GM12878 (cell line): ENCODE results near the gene NUMB. TPM values are rescaled to one million over a fixed set of nuclear protein-coding genes. Genes with fewer than 3 reads are reported as not detected.
A peak's percentile ranks its signal among the peaks of the same experiment; 100 is the strongest.

Experiments
- ATAC-seq: fragments of 200-7000 bp; cut with Tn5 transposase; 3 replicates; pipeline ENCODE4 v1.9.1; 2020; ENCODE audit warnings: mild to moderate bottlenecking, moderate library complexity
- BruUV-seq: library from RNA; stranded (reverse); fragments of 400-500 nt; replicated peaks from 2 replicates; lab custom pipeline; 2021; lab: Mats Ljungman, UMichigan
- CTCF ChIA-PET: fragments of 300-600 bp; sonication (Branson Sonifier 250); formaldehyde crosslinking; extraction: SDS; loops from one replicate; lab custom pipeline; 2021; ENCODE audit warnings: inconsistent platforms; lab: Yijun Ruan, JAX
- POLR2A ChIA-PET: fragments of 350-600 bp; formaldehyde crosslinking; extraction: SDS; loops from one replicate; lab custom pipeline; 2021; ENCODE audit warnings: inconsistent platforms; lab: Charles Lee
- RAD21 ChIA-PET: fragments of 300-600 bp; sonication (Branson Sonifier 250); formaldehyde crosslinking; loops from one replicate; lab custom pipeline; 2023; ENCODE audit warnings: antibody characterized with exemption; ENCODE audit not compliant: unreplicated experiment; lab: Charles Lee
- SMC1A ChIA-PET: fragments of 300-600 bp; sonication (Branson Sonifier 250); formaldehyde crosslinking; loops from one replicate; lab custom pipeline; 2023; ENCODE audit not compliant: unreplicated experiment, uncharacterized antibody; lab: Charles Lee
- DNase-seq: peaks from one replicate; pipeline ENCODE4 v3.0.0-alpha.2; 2011; ENCODE audit warnings: low read depth, low spot score
- FAIRE-seq: peaks from 3 replicates; lab custom pipeline; 2011; peaks lifted over from hg19 to GRCh38; lab: Jason Lieb, UNC
- H2AFZ ChIP-seq: 2 replicates; pipeline ENCODE4 v1.6.0; 2011; ENCODE audit warnings: low read depth, low read length, control low read depth; ENCODE audit not compliant: control insufficient read depth
- H3K27ac ChIP-seq: 2 replicates; pipeline ENCODE4 v1.5.1; 2011; ENCODE audit warnings: control low read depth; ENCODE audit not compliant: control insufficient read depth, insufficient read depth
- H3K27me3 ChIP-seq, 2 experiments: replicated peaks in 1 of 2; 2 replicates each; pipeline versions ENCODE4 v1.6.0 to v1.6.1; 2011; ENCODE audit warnings: low read length in 1 of 2; ENCODE audit not compliant: control insufficient read depth in 2 of 2, insufficient read depth in 2 of 2
- H3K36me3 ChIP-seq, 2 experiments: 2 replicates each; pipeline ENCODE4 v1.5.1; 2011; ENCODE audit warnings: low read length in 1 of 2; ENCODE audit not compliant: control insufficient read depth in 2 of 2, insufficient read depth in 2 of 2
- H3K4me1 ChIP-seq: 2 replicates; pipeline ENCODE4 v1.6.1; 2011; ENCODE audit warnings: mild to moderate bottlenecking, low read length, moderate library complexity, mixed read lengths; ENCODE audit not compliant: control insufficient read depth, insufficient read depth
- H3K4me2 ChIP-seq: 2 replicates; pipeline ENCODE4 v1.6.0; 2011; ENCODE audit warnings: control low read depth; ENCODE audit not compliant: control insufficient read depth, insufficient read depth
- H3K4me3 ChIP-seq: fragments of 200-600 bp; sonication (generic); 2 replicates; pipeline ENCODE4 v1.5.1; 2016
- H3K79me2 ChIP-seq: 2 replicates; pipeline ENCODE4 v1.6.0; 2011; ENCODE audit warnings: low read length; ENCODE audit not compliant: control insufficient read depth, insufficient read depth
- H3K9ac ChIP-seq: 2 replicates; pipeline ENCODE4 v1.8.0; 2011; ENCODE audit warnings: low read length, control low read depth, mixed read lengths; ENCODE audit not compliant: control insufficient read depth, insufficient read depth
- H3K9me3 ChIP-seq: replicated peaks from 3 replicates; pipeline ENCODE4 v1.5.1; 2011; ENCODE audit warnings: mild to moderate bottlenecking, low read length; ENCODE audit not compliant: control insufficient read depth, insufficient read depth
- H4K20me1 ChIP-seq: 2 replicates; pipeline ENCODE4 v1.6.0; 2011; ENCODE audit not compliant: control insufficient read depth, insufficient read depth
- ATF7 ChIP-seq: fragments of 450-650 bp; IDR thresholded peaks from 2 replicates; pipeline ENCODE4 v1.6.1; 2016; ENCODE audit warnings: low read depth, mild to moderate bottlenecking
- E4F1 ChIP-seq: fragments of 450-650 bp; IDR thresholded peaks from 2 replicates; pipeline ENCODE4 v1.6.1; 2018; ENCODE audit warnings: borderline replicate concordance, mild to moderate bottlenecking; ENCODE audit not compliant: partially characterized antibody
- NFIC ChIP-seq: IDR thresholded peaks from 2 replicates; pipeline ENCODE4 v1.6.1; 2012; ENCODE audit warnings: low read depth, mild to moderate bottlenecking, inconsistent platforms, low read length, moderate library complexity
- PML ChIP-seq: IDR thresholded peaks from 2 replicates; pipeline ENCODE4 v1.6.1; 2012; ENCODE audit warnings: low read length, inconsistent platforms
- POLR2A ChIP-seq: IDR thresholded peaks from 2 replicates; pipeline ENCODE4 v1.6.1; 2011; ENCODE audit warnings: low read depth, mild to moderate bottlenecking, low read length
- WGBS: methylation state at CpG from one replicate; pipeline ENCODE4 v1.1.6; 2016; ENCODE audit warnings: low lambda C conversion rate; ENCODE audit not compliant: insufficient replicate concordance, insufficient coverage; ENCODE audit errors: missing lambda C conversion rate; 5-methylcytosine and 5-hydroxymethylcytosine counted together
- in situ Hi-C: fragments of 300-500 bp; cut with MboI; formaldehyde crosslinking; loops from 9 replicates; pipeline ENCODE4 v1.14.3; 2018; ENCODE audit warnings: mixed read lengths
- intact Hi-C: fragments of 100-400 bp; cut with micrococcal nuclease; formaldehyde crosslinking; loops from one replicate; pipeline ENCODE4 v1.14.2; 2022; ENCODE audit not compliant: unreplicated experiment
- polyA plus RNA-seq, 11 experiments: library from polyadenylated mRNA; depleted of rRNA in 4 of 11; unstranded in 6 of 11; stranded (reverse) in 5 of 11; fragments of >200 nt; fragmentation: Nextera tagmentation in 4 of 11; fragmentation: Illumina TruSeq in 1 of 11; extraction: Ambion mirVana in 4 of 11; extraction: Trizol in 1 of 11; gene quantifications; 1 replicate in 1 of 11; 2 replicates in 10 of 11; pipeline versions ENCODE4 v1.2.1 to v1.2.3, GENCODE V29; 2011 to 2016; ENCODE audit warnings: inconsistent platforms in 2 of 11, missing spikeins in 2 of 11, low read depth in 1 of 11
- total RNA-seq, 4 experiments: library from RNA; depleted of rRNA in 3 of 4; stranded (reverse); fragments of >200 nt in 3 of 4; fragmentation: Illumina TruSeq in 1 of 4; extraction: Trizol in 1 of 4; gene quantifications; 2 replicates each; pipeline versions ENCODE4 v1.2.1 to v1.2.3, GENCODE V29; 2013 to 2021
- TF ChIP-seq, protein P1 (sequence below), 3 experiments: IDR thresholded peaks in 2 of 3; conservative IDR thresholded peaks in 1 of 3; 2 replicates each; pipeline ENCODE4 v1.5.1; 2011; ENCODE audit warnings: low read depth in 3 of 3, low read length in 3 of 3, mild to moderate bottlenecking in 3 of 3, control low read depth in 2 of 3, moderate library complexity in 2 of 3, inconsistent platforms in 1 of 3, mixed read lengths in 1 of 3; ENCODE audit not compliant: control insufficient read depth in 2 of 3, insufficient read depth in 1 of 3; ENCODE audit errors: extremely low read depth in 1 of 3

Gene NUMB
- total and polyA plus RNA-seq, 10 of the 15 experiments (the other 5 are each of a cell fraction or from before 2014, with no cell fraction given), result 22.0 to 147 (median 48.9) TPM

DNA sequence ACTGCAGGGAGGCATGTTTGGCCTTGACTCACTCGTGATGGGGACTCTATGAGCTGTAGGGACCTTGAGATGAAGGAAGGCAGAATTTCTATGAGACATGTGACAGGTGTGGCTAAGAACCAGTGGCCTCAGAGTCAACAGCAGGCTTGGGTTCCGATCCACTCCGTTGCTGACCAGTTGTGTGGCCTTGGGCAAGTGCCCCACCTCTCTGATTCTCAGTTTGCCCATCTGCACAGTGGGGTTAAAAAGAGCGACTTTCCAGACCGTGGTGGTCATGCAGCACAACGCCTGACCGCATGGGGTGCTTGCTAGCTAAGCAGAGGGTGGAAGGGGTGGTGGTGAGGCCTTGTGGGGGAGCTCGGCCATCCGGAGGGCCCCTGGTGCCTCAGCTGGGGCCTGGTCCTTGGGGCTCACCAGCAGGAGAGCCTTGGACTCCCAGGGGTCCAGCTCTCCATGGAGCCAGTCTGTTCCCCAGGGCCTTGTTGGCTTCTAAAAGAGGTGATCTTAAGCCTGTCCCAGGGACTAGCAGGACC is 202.6 kb downstream of the NUMB start:
- Histone ChIP-seq H3K27ac (no peak overlapping the region), H3K4me3 (no peak overlapping the region), H3K36me3 (no peaks in the 10 kb centered on the region; a peak in 1 of 4 replicates), H3K9me3 (no peaks in the 10 kb centered on the region), H3K4me2 (no peak overlapping the region), H3K9ac (no peak overlapping the region), H4K20me1 (no peaks in the 10 kb centered on the region), H3K79me2 (no peaks in the 10 kb centered on the region), H3K27me3 (no peaks in the 10 kb centered on the region), H3K4me1 (no peaks in the 10 kb centered on the region; the same call in 1 of the 2 replicates), H2AFZ (no peak overlapping the region)
- no peak for FAIRE-seq
- RAD21 ChIA-PET, result interaction anchor here (0.9 kb wide), 1 partner anchor 10 kb away, joined by 3 read pairs; no protein-coding TSS in a partner anchor
- no peak for DNase-seq
- ATAC-seq, result peak; percentile 64
- POLR2A ChIA-PET, result no interaction called here
- intact Hi-C loops, result no loop called here
- WGBS, result 77% methylated on average over 9 of the region's 9 CpGs
- SMC1A ChIA-PET, result interaction anchor here (1.2 kb wide), 1 partner anchor 34 kb away, joined by 3 read pairs; no protein-coding TSS in a partner anchor
- TF ChIP-seq POLR2A, result no peak
- TF ChIP-seq PML, result no peak
- TF ChIP-seq E4F1, result no peak
- TF ChIP-seq ATF7, result no peak
- TF ChIP-seq NFIC, result no peak
- TF ChIP-seq, protein P1, sequence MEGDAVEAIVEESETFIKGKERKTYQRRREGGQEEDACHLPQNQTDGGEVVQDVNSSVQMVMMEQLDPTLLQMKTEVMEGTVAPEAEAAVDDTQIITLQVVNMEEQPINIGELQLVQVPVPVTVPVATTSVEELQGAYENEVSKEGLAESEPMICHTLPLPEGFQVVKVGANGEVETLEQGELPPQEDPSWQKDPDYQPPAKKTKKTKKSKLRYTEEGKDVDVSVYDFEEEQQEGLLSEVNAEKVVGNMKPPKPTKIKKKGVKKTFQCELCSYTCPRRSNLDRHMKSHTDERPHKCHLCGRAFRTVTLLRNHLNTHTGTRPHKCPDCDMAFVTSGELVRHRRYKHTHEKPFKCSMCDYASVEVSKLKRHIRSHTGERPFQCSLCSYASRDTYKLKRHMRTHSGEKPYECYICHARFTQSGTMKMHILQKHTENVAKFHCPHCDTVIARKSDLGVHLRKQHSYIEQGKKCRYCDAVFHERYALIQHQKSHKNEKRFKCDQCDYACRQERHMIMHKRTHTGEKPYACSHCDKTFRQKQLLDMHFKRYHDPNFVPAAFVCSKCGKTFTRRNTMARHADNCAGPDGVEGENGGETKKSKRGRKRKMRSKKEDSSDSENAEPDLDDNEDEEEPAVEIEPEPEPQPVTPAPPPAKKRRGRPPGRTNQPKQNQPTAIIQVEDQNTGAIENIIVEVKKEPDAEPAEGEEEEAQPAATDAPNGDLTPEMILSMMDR (IDR thresholded peaks at IDR 0.05 in 2 of 3, conservative IDR thresholded peaks at IDR 0.05 in 1 of 3; ENCODE audit: control insufficient read depth in 2 of 3, extremely low read depth in 1 of 3, insufficient read depth in 1 of 3, low read depth in 3 of 3, low read length in 3 of 3), result 0 out of 6 replicates have a peak, but pooled peaks of 1 of the 3 experiments have one; percentile 14
- CTCF ChIA-PET, result interaction anchor here (0.6 to 1.0 kb wide), 2 partner anchors 24 to 27 kb away, joined by 4 read pairs; no protein-coding TSS in a partner anchor
- in situ Hi-C loops, result no loop called here
- BruUV-seq, result no TSS peak
